Activated CD4-positive, alpha-beta T cell treated with anti-CD3 and anti-CD28 coated beads, Interleukin-2, amount 50 U/mL, for 4 hours (primary cell): Measurements from ENCODE around the gene GPR132.

Experiments used
- DNase-seq, 2 experiments: peaks; one replicate each; pipeline ENCODE4 v3.0.0-alpha.2; 2020

The GPR132 gene

GRCh38 chr14:105015905-105016304 lies 49.3 kb downstream of the GPR132 start:
- DNase-seq: no peak

- DNase-seq: no peak
Measured at GRCh38 chr14:105015242-105015641, 50.0 kb downstream of the GPR132 start.

- no peak for DNase-seq
Measured at GRCh38 chr14:105014631-105015030, 50.6 kb downstream of the GPR132 start.

- DNase-seq: no peak
Measured at GRCh38 chr14:105014032-105014431, 51.2 kb downstream of the GPR132 start.

GRCh38 chr14:105013150-105013785 lies 52.0 kb downstream of the GPR132 start:
- no peak for DNase-seq

- DNase-seq: no peak
Measured at GRCh38 chr14:105012171-105012985, 52.9 kb downstream of the GPR132 start.

- DNase-seq: no peak
Measured at GRCh38 chr14:105011312-105011990, 53.8 kb downstream of the GPR132 start.

GRCh38 chr14:105010891-105011291 lies 54.3 kb downstream of the GPR132 start:
- no peak for DNase-seq

GRCh38 chr14:105010106-105010505 lies 55.1 kb downstream of the GPR132 start:
- no peak for DNase-seq

- no peak for DNase-seq
Measured at GRCh38 chr14:105007593-105008264, 57.5 kb downstream of the GPR132 start.

GRCh38 chr14:105006831-105007592 lies 58.2 kb downstream of the GPR132 start:
- DNase-seq: no peak

DNA sequence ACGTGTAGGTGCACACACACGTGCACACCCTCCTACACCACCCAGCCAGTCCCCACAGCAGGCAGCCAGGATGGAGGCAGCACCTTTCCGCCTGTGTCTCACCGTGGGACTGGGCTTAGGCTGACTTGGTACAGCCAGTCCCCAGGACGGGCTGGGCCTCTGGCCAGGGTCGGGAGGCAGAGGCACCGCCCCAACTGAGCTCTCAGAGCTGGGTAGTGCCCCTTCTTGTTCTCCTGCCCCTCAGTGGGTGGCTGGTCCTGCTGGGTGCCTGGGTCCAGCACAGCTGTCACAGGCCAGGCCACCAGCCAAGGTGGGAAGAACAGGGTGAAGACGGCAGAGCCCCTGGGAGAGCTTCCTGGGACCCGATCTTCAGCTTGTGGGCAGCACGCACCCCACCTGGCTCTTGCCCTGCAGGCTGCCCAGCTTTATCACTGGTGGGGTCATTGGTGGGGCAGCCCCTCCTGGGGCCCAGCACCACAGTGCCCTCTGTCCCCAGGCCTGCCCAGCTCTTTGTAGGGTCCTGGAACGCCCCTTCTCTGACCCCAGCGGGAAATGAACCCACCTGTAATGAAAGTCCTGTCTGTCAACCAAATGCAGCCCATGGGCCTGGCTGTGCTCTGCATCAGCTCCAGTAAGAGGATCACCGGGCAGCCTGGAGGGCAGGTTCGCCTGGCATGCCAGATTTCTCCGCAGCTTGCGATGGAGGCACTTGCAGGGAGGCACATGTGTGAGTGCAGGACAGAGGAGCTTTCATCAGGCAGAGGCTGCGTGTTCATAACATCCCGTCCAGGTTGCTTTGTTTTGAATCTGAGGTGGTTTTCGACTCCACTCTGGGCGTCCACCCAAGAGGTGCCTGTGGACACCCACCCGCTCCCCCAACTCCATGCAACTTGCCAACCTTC lies 59.0 kb downstream of the GPR132 start:
- no peak for DNase-seq

- DNase-seq: no peak
Measured at GRCh38 chr14:105005329-105005928, 59.8 kb downstream of the GPR132 start.
